HL-60 (cell line): Measurements from ENCODE around the gene SYNRG.

Experiments used
- GABPA ChIP-seq: IDR thresholded peaks from 2 replicates; pipeline ENCODE4 v1.6.1; 2012; ENCODE audit warnings: low read depth
- POLR2AphosphoS5 ChIP-seq: IDR thresholded peaks from 2 replicates; pipeline ENCODE4 v1.6.1; 2012; ENCODE audit warnings: low read depth
- SPI1 ChIP-seq: IDR thresholded peaks from 2 replicates; pipeline ENCODE4 v1.6.1; 2012; ENCODE audit warnings: low read depth, mild to moderate bottlenecking, borderline replicate concordance
- TF ChIP-seq, protein P1 (sequence below): IDR thresholded peaks from one replicate; pipeline ENCODE4 v1.5.1; 2011; ENCODE audit warnings: low read length, control low read depth, inconsistent platforms; ENCODE audit not compliant: insufficient read depth
- TF ChIP-seq, protein P2 (sequence below): IDR thresholded peaks from 2 replicates; pipeline ENCODE4 v1.6.1; 2012; ENCODE audit warnings: low read depth; ENCODE audit not compliant: insufficient replicate concordance

DNA sequence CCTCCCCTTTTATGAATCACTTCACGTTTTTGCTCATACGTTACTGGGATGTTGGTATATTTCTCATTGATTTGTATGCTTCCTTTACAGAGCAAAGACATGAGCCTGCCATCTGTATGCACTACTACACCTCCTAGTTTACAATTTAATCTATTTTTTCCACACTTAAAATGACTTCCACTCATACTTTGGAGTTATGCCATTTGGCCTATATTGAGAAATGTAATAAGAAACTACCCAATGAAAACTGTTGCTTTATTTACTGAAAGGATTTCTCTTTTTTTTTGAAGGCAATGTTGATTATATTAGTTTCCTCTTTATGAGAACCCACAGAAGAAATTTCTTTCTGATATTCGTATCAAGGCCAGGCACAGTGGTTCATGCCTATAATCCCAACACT lies 76.5 kb downstream of the SYNRG start:
- TF ChIP-seq, protein P1, sequence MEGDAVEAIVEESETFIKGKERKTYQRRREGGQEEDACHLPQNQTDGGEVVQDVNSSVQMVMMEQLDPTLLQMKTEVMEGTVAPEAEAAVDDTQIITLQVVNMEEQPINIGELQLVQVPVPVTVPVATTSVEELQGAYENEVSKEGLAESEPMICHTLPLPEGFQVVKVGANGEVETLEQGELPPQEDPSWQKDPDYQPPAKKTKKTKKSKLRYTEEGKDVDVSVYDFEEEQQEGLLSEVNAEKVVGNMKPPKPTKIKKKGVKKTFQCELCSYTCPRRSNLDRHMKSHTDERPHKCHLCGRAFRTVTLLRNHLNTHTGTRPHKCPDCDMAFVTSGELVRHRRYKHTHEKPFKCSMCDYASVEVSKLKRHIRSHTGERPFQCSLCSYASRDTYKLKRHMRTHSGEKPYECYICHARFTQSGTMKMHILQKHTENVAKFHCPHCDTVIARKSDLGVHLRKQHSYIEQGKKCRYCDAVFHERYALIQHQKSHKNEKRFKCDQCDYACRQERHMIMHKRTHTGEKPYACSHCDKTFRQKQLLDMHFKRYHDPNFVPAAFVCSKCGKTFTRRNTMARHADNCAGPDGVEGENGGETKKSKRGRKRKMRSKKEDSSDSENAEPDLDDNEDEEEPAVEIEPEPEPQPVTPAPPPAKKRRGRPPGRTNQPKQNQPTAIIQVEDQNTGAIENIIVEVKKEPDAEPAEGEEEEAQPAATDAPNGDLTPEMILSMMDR = no peak
- TF ChIP-seq POLR2AphosphoS5 (no peak), GABPA (no peak), SPI1 (no peak)
- TF ChIP-seq, protein P2, sequence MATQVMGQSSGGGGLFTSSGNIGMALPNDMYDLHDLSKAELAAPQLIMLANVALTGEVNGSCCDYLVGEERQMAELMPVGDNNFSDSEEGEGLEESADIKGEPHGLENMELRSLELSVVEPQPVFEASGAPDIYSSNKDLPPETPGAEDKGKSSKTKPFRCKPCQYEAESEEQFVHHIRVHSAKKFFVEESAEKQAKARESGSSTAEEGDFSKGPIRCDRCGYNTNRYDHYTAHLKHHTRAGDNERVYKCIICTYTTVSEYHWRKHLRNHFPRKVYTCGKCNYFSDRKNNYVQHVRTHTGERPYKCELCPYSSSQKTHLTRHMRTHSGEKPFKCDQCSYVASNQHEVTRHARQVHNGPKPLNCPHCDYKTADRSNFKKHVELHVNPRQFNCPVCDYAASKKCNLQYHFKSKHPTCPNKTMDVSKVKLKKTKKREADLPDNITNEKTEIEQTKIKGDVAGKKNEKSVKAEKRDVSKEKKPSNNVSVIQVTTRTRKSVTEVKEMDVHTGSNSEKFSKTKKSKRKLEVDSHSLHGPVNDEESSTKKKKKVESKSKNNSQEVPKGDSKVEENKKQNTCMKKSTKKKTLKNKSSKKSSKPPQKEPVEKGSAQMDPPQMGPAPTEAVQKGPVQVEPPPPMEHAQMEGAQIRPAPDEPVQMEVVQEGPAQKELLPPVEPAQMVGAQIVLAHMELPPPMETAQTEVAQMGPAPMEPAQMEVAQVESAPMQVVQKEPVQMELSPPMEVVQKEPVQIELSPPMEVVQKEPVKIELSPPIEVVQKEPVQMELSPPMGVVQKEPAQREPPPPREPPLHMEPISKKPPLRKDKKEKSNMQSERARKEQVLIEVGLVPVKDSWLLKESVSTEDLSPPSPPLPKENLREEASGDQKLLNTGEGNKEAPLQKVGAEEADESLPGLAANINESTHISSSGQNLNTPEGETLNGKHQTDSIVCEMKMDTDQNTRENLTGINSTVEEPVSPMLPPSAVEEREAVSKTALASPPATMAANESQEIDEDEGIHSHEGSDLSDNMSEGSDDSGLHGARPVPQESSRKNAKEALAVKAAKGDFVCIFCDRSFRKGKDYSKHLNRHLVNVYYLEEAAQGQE = no peak
